Fibroblast of upper back skin (primary cell): ENCODE results near the gene MDGA2.
"Not testable (repeated sequence)": the region's sequence is repeated elsewhere in the genome, so short reads cannot be mapped to it uniquely, and the experiment has no call there.

Experiments used
- DNase-seq: peaks from one replicate; pipeline ENCODE4 v3.0.0-alpha.2; 2013

Gene MDGA2

GRCh38 chr14:47211263-47211662 lies 464.1 kb downstream of the MDGA2 start:
- DNase-seq = no peak

GRCh38 chr14:47210099-47210498 lies 465.3 kb downstream of the MDGA2 start:
- no peak for DNase-seq

GRCh38 chr14:47208434-47208833 lies 467.0 kb downstream of the MDGA2 start:
- no peak for DNase-seq

GRCh38 chr14:47207617-47208016 lies 467.8 kb downstream of the MDGA2 start:
- DNase-seq = peak; percentile 38

- DNase-seq = no peak
Measured at GRCh38 chr14:47200740-47201139, 474.7 kb downstream of the MDGA2 start.

- DNase-seq = no peak
Measured at GRCh38 chr14:47195582-47195981, 479.8 kb downstream of the MDGA2 start.

- DNase-seq = peak; percentile 74
Measured at GRCh38 chr14:47194055-47194454, 481.4 kb downstream of the MDGA2 start.

- DNase-seq = peak; percentile 9
Measured at GRCh38 chr14:47192203-47192602, 483.2 kb downstream of the MDGA2 start.

GRCh38 chr14:47191700-47192099 lies 483.7 kb downstream of the MDGA2 start:
- DNase-seq = peak; percentile 46

GRCh38 chr14:47189911-47190484 lies 485.4 kb downstream of the MDGA2 start:
- DNase-seq = no peak

GRCh38 chr14:47186486-47186885 lies 488.9 kb downstream of the MDGA2 start:
- DNase-seq = peak; percentile 75

GRCh38 chr14:47179906-47180305 lies 495.5 kb downstream of the MDGA2 start:
- DNase-seq = no peak

GRCh38 chr14:47171896-47172295 lies 503.5 kb downstream of the MDGA2 start:
- DNase-seq = not testable (repeated sequence)

- no peak for DNase-seq
Measured at GRCh38 chr14:47167402-47167801, 508.0 kb downstream of the MDGA2 start.

GRCh38 chr14:47155395-47155794 lies 520.0 kb downstream of the MDGA2 start:
- no peak for DNase-seq

GRCh38 chr14:47154276-47154797 lies 521.1 kb downstream of the MDGA2 start:
- no peak for DNase-seq

GRCh38 chr14:47153746-47154145 lies 521.7 kb downstream of the MDGA2 start:
- DNase-seq = no peak

- no peak for DNase-seq
Measured at GRCh38 chr14:47150267-47150666, 525.1 kb downstream of the MDGA2 start.

GRCh38 chr14:47149326-47149725 lies 526.1 kb downstream of the MDGA2 start:
- peak; percentile 72 for DNase-seq

- peak; percentile 28 for DNase-seq
Measured at GRCh38 chr14:47148686-47149085, 526.7 kb downstream of the MDGA2 start.

GRCh38 chr14:47120645-47121044 lies 554.8 kb downstream of the MDGA2 start:
- DNase-seq = no peak

- no peak for DNase-seq
Measured at GRCh38 chr14:47103771-47104170, 571.6 kb downstream of the MDGA2 start.

- DNase-seq = no peak
Measured at GRCh38 chr14:47102472-47102871, 572.9 kb downstream of the MDGA2 start.

- DNase-seq = no peak
Measured at GRCh38 chr14:47085678-47086077, 589.7 kb downstream of the MDGA2 start.

- no peak for DNase-seq
Measured at GRCh38 chr14:47065326-47065725, 610.1 kb downstream of the MDGA2 start.
